HG02798 (cell line): ENCODE results near the gene HPD.
"Not testable (repeated sequence)": the region's sequence is repeated elsewhere in the genome, so short reads cannot be mapped to it uniquely, and the experiment has no call there.

Experiments
- ATAC-seq: cut with Tn5 transposase; IDR thresholded peaks from one replicate; pipeline ENCODE4 v1.9.1; 2021; ENCODE audit warnings: mild to moderate bottlenecking; ENCODE audit not compliant: unreplicated experiment, poor library complexity

HPD gene

GRCh38 chr12:121869229-121869628 is 10.6 kb upstream of the HPD start:
- ATAC-seq = not testable (repeated sequence)

GRCh38 chr12:121866331-121866730 is 7.7 kb upstream of the HPD start:
- ATAC-seq = no peak

GRCh38 chr12:121861636-121862254 is 3.1 kb upstream of the HPD start:
- no peak for ATAC-seq

GRCh38 chr12:121860699-121861098 is 2.0 kb upstream of the HPD start:
- not testable (repeated sequence) for ATAC-seq

GRCh38 chr12:121860257-121860656 is 1.6 kb upstream of the HPD start:
- ATAC-seq = no peak

- no peak for ATAC-seq
Observed at GRCh38 chr12:121858318-121858661, 369 bp downstream of the HPD start.

GRCh38 chr12:121857322-121858246 is 1.1 kb downstream of the HPD start:
- ATAC-seq = no peak

GRCh38 chr12:121852392-121852791 is 6.3 kb downstream of the HPD start:
- not testable (repeated sequence) for ATAC-seq

GRCh38 chr12:121849665-121850064 is 9.0 kb downstream of the HPD start:
- no peak for ATAC-seq

GRCh38 chr12:121849211-121849610 is 9.4 kb downstream of the HPD start:
- ATAC-seq = no peak

- no peak for ATAC-seq
Observed at GRCh38 chr12:121845701-121846100, 13.0 kb downstream of the HPD start.

GRCh38 chr12:121843236-121843982 is 15.2 kb downstream of the HPD start:
- ATAC-seq = no peak

- ATAC-seq = no peak
Observed at GRCh38 chr12:121839993-121840761, 18.5 kb downstream of the HPD start.

GRCh38 chr12:121839106-121839992 is 19.3 kb downstream of the HPD start:
- peak; percentile 93 for ATAC-seq

- no peak for ATAC-seq
Observed at GRCh38 chr12:121838126-121838525, 20.5 kb downstream of the HPD start.

- no peak for ATAC-seq
Observed at GRCh38 chr12:121837680-121838079, 21.0 kb downstream of the HPD start.

GRCh38 chr12:121831571-121832245 is 27.0 kb downstream of the HPD start:
- ATAC-seq = no peak

- no peak for ATAC-seq
Observed at GRCh38 chr12:121830588-121831265, 27.9 kb downstream of the HPD start.
